Measurements from ENCODE around the gene CHRD.
"Not testable (repeated sequence)": the region's sequence is repeated elsewhere in the genome, so short reads cannot be mapped to it uniquely, and the experiment has no call there.

CHRD gene

GRCh38 chr3:184414418-184415202, 34.8 kb downstream of the CHRD start:
- no peak for DNase-seq (ENCODE audit: low read depth, low spot score)

- DNase-seq (ENCODE audit: low read depth, low spot score) = no peak
Observed at GRCh38 chr3:184415203-184415490, 35.3 kb downstream of the CHRD start.

- peak; percentile 74 for DNase-seq (ENCODE audit: low read depth, low spot score)
Observed at GRCh38 chr3:184417619-184418327, 37.9 kb downstream of the CHRD start.

GRCh38 chr3:184419171-184419570, 39.3 kb downstream of the CHRD start:
- peak; percentile 80 for DNase-seq (ENCODE audit: low read depth, low spot score)

GRCh38 chr3:184423561-184423960, 43.7 kb downstream of the CHRD start:
- DNase-seq (ENCODE audit: low read depth, low spot score) = no peak

- no peak for DNase-seq (ENCODE audit: low read depth, low spot score)
Observed at GRCh38 chr3:184426691-184427141, 46.9 kb downstream of the CHRD start.

GRCh38 chr3:184428561-184429175, 48.8 kb downstream of the CHRD start:
- DNase-seq (ENCODE audit: low read depth, low spot score) = no peak

- DNase-seq (ENCODE audit: low read depth, low spot score) = no peak
Observed at GRCh38 chr3:184429786-184430185, 49.9 kb downstream of the CHRD start.

GRCh38 chr3:184430940-184431339, 51.1 kb downstream of the CHRD start:
- DNase-seq (ENCODE audit: low read depth, low spot score) = no peak

GRCh38 chr3:184433178-184433577, 53.3 kb downstream of the CHRD start:
- DNase-seq (ENCODE audit: low read depth, low spot score) = not testable (repeated sequence)

GRCh38 chr3:184439096-184439495, 59.2 kb downstream of the CHRD start:
- no peak for DNase-seq (ENCODE audit: low read depth, low spot score)
